ENCODE data around the gene NHSL2. TPM values are rescaled to one million over a fixed set of nuclear protein-coding genes. Genes with fewer than 3 reads are reported as not detected.
"Not testable (repeated sequence)": the region's sequence is repeated elsewhere in the genome, so short reads cannot be mapped to it uniquely, and the experiment has no call there.

The NHSL2 gene
- total RNA-seq, 1 donor from 2014 or later = 4.7 TPM

DNA sequence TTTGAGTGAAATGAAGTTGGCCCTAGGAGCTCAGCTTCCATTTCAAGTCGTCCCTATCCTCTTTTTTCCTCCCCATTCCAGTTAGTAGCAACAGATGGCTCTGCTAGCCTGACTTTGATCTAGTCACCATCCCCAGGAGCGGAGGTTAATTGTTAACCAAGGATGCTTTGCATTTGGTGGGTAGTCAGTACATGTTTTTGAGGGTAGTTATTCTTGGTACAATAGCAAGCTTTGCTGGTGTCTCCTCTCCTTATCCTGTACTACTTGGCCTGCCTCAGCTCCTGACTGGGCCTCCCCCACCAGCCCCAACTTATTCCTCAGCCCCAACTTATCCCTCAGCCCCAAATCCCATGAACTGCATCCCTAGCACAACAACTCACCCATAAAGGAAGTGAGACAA lies 235.9 kb downstream of the NHSL2 start:
- Histone ChIP-seq H3K4me1 (ENCODE audit: control insufficient read depth in 3 of 3, insufficient read depth in 3 of 3, low read length in 3 of 3) (no peaks in the 10 kb centered on the region), H3K36me3 (ENCODE audit: control insufficient read depth in 3 of 3, insufficient read depth in 3 of 3, low read length in 3 of 3) (peaks cover 0 to 4% (median 0%) of the 10 kb centered on the region in 3 donors), H3K27ac (ENCODE audit: low read depth, low read length) (no peak overlapping the region), H3K9me3 (ENCODE audit: control insufficient read depth in 3 of 3, low read length in 3 of 3) (no peaks in the 10 kb centered on the region), H3K4me3 (ENCODE audit: low read length in 3 of 3) (no peak overlapping the region), H3K27me3 (ENCODE audit: control insufficient read depth in 3 of 3, insufficient read depth in 3 of 3, low read length in 3 of 3) (no peaks in the 10 kb centered on the region), H3K9ac (ENCODE audit: low read depth in 1 of 3, low read length in 3 of 3) (no peak overlapping the region)

DNA sequence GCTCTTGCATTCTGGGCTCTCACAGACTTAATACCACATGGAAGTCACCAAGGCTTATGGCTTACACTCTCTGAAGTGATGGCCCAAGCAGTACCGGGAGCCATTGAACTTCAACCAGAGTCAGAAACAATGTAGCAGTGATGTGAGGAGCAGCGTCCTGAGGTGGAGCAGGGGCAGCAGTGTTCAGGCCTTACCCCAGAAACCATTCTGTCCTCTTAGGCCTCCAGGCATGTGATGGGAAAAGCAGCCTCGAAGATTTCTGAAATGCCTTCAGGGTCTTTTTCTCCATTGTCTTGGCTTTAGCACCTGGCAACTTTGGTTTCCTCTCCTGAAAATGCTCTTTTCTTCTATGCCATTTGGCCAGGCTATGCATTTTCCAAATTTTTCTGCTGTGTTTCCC lies 248.1 kb downstream of the NHSL2 start:
- Histone ChIP-seq H3K9me3 (ENCODE audit: control insufficient read depth in 3 of 3, low read length in 3 of 3) (no peaks in the 10 kb centered on the region), H3K4me1 (ENCODE audit: control insufficient read depth in 3 of 3, insufficient read depth in 3 of 3, low read length in 3 of 3) (no peaks in the 10 kb centered on the region), H3K36me3 (ENCODE audit: control insufficient read depth in 3 of 3, insufficient read depth in 3 of 3, low read length in 3 of 3) (no peaks in the 10 kb centered on the region), H3K9ac (ENCODE audit: low read depth in 1 of 3, low read length in 3 of 3) (no peak overlapping the region), H3K4me3 (ENCODE audit: low read length in 3 of 3) (no peak overlapping the region), H3K27ac (ENCODE audit: low read depth, low read length) (no peak overlapping the region), H3K27me3 (ENCODE audit: control insufficient read depth in 3 of 3, insufficient read depth in 3 of 3, low read length in 3 of 3) (peaks cover 0 to 4% (median 0%) of the 10 kb centered on the region in 3 donors)

DNA sequence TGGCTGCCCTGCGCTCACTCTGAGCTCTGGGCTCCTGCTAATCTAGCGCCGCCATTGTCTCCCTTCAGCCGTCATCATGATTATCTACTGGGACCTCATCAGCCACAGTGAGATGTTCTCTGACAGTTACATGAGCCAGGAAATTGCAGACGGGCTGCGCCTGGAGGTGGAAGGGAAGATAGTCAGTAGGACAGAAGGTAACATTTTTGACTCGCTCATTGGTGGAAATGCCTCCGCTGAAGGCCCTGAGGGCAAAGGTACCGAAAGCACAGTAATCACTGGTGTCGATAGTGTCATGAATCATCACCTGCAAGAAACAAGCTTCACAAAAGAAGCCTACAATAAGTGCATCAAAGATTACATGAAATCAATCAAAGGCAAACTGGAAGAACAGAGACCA lies 249.1 kb downstream of the NHSL2 start:
- Histone ChIP-seq H3K27me3 (ENCODE audit: control insufficient read depth in 3 of 3, insufficient read depth in 3 of 3, low read length in 3 of 3) (peaks cover 0 to 4% (median 0%) of the 10 kb centered on the region in 3 donors), H3K9me3 (ENCODE audit: control insufficient read depth in 3 of 3, low read length in 3 of 3) (no peaks in the 10 kb centered on the region)

DNA sequence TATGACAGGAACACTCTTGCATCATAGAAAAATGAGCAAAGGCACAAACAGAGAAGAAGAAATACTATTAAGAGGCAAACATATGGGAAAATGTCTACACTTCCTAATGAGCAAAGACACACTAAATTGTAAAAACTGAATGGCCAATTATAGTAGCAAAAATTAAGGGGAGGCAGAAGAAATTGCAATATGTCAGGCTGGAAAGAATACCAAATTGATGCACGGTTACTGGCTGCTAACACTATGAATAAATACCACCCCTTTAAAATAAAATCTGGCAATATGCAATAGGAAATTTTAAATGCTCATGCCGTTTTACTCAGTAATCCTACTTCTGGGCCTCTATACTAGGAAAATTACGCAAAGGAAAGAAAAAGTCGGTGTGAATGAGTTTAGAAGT lies 254.9 kb downstream of the NHSL2 start:
- Histone ChIP-seq H3K9ac (ENCODE audit: low read depth in 1 of 3, low read length in 3 of 3) (no peak overlapping the region), H3K36me3 (ENCODE audit: control insufficient read depth in 3 of 3, insufficient read depth in 3 of 3, low read length in 3 of 3) (no peaks in the 10 kb centered on the region), H3K27ac (ENCODE audit: low read depth, low read length) (no peak overlapping the region), H3K4me3 (ENCODE audit: low read length in 3 of 3) (no peak overlapping the region), H3K4me1 (ENCODE audit: control insufficient read depth in 3 of 3, insufficient read depth in 3 of 3, low read length in 3 of 3) (no peaks in the 10 kb centered on the region), H3K9me3 (ENCODE audit: control insufficient read depth in 3 of 3, low read length in 3 of 3) (no peaks in the 10 kb centered on the region), H3K27me3 (ENCODE audit: control insufficient read depth in 3 of 3, insufficient read depth in 3 of 3, low read length in 3 of 3) (no peaks in the 10 kb centered on the region)

More for the DNA sequence above, 249.1 kb downstream of the NHSL2 start:
- Histone ChIP-seq H3K9ac (ENCODE audit: low read depth in 1 of 3, low read length in 3 of 3) (no peak overlapping the region), H3K4me3 (ENCODE audit: low read length in 3 of 3) (no peak overlapping the region), H3K36me3 (ENCODE audit: control insufficient read depth in 3 of 3, insufficient read depth in 3 of 3, low read length in 3 of 3) (no peaks in the 10 kb centered on the region), H3K27ac (ENCODE audit: low read depth, low read length) (no peak overlapping the region), H3K4me1 (ENCODE audit: control insufficient read depth in 3 of 3, insufficient read depth in 3 of 3, low read length in 3 of 3) (no peaks in the 10 kb centered on the region)

DNA sequence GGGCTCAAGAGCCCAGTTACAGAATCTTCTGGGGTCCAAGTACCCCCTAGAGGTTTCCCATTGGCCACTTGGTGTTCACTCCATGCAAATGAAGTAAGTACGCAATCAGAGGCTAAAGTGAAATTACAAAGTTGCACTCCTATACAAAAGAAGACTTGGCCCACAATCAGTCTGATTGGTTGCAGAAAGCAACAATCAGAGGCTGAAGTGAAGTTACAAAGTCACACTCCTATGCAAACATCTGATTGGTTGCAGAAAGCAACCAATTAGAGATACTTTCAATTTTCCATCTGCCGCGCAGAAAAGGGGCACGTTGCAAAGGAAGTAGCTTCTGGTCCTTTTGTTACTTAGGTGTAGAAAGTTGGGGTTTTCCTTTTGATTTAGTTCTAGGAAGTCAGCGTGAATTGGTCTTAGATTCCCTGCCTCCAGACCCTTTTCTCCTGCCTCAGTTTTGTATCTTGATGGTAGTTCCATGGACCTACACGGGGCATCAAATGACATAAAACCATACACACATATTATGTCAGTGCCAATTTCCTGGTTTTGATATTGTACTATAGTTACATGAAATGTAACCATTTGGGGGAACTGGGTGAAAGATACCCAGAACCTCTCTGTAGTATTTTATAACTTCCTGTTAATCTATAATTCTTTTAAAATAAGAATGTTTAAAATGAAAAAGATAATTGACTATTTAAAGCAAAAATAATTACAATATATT lies 258.5 kb downstream of the NHSL2 start:
- Histone ChIP-seq H3K27ac (ENCODE audit: low read depth, low read length) (no peak overlapping the region), H3K27me3 (ENCODE audit: control insufficient read depth in 3 of 3, insufficient read depth in 3 of 3, low read length in 3 of 3) (no peaks in the 10 kb centered on the region), H3K4me1 (ENCODE audit: control insufficient read depth in 3 of 3, insufficient read depth in 3 of 3, low read length in 3 of 3) (no peaks in the 10 kb centered on the region), H3K9ac (ENCODE audit: low read depth in 1 of 3, low read length in 3 of 3) (no peak overlapping the region), H3K9me3 (ENCODE audit: control insufficient read depth in 3 of 3, low read length in 3 of 3) (no peaks in the 10 kb centered on the region), H3K36me3 (ENCODE audit: control insufficient read depth in 3 of 3, insufficient read depth in 3 of 3, low read length in 3 of 3) (no peaks in the 10 kb centered on the region), H3K4me3 (ENCODE audit: low read length in 3 of 3) (peak overlapping the region in 1 of 3 donors; percentile 30)

DNA sequence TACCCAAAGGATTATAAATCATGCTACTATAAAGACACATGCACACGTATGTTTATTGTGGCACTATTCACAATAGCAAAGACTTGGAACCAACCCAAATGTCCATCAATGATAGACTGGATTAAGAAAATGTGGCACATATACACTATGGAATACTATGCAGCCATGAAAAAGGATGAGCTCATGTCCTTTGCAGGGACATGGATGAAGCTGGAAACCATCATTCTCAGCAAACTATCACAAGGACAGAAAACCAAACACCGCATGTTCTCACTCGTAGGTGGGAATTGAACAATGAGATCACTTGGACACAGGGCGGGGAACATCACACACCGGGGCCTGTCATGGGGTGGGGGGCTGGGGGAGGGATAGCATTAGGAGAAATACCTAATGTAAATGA lies 265.6 kb downstream of the NHSL2 start:
- H3K9me3 ChIP-seq (ENCODE audit: control insufficient read depth in 3 of 3, low read length in 3 of 3); H3K27me3 ChIP-seq (ENCODE audit: control insufficient read depth in 3 of 3, insufficient read depth in 3 of 3, low read length in 3 of 3); H3K36me3 ChIP-seq (ENCODE audit: control insufficient read depth in 3 of 3, insufficient read depth in 3 of 3, low read length in 3 of 3); H3K4me1 ChIP-seq (ENCODE audit: control insufficient read depth in 3 of 3, insufficient read depth in 3 of 3, low read length in 3 of 3); H3K27ac ChIP-seq (ENCODE audit: low read depth, low read length); H3K9ac ChIP-seq (ENCODE audit: low read depth in 1 of 3, low read length in 3 of 3); H3K4me3 ChIP-seq (ENCODE audit: low read length in 3 of 3): not testable (repeated sequence)

DNA sequence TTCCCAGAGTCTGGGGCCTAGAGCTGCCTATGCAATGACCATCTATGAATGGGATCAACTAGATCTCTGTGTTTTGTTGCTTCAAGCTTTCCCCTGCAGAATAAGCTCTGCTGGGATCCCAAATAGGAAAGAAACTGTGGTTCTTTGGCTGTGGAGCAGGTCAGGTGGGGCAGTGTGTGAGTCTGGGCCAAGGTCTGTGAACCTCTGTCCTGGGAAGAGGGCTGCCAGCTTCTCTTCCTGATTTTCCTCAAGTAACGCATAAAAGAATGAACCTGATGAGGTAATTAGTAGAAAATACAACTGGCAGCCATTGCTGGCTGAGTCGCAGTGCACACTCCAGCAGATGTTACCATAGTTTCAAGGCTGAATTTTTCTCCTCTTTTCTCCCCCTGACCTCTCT lies 266.3 kb downstream of the NHSL2 start:
- Histone ChIP-seq H3K27ac (ENCODE audit: low read depth, low read length) (no peak overlapping the region), H3K4me3 (ENCODE audit: low read length in 3 of 3) (no peak overlapping the region), H3K4me1 (ENCODE audit: control insufficient read depth in 3 of 3, insufficient read depth in 3 of 3, low read length in 3 of 3) (peaks cover 0 to 5% (median 4%) of the 10 kb centered on the region in 3 donors), H3K9ac (ENCODE audit: low read depth in 1 of 3, low read length in 3 of 3) (no peak overlapping the region), H3K9me3 (ENCODE audit: control insufficient read depth in 3 of 3, low read length in 3 of 3) (no peaks in the 10 kb centered on the region), H3K36me3 (ENCODE audit: control insufficient read depth in 3 of 3, insufficient read depth in 3 of 3, low read length in 3 of 3) (no peaks in the 10 kb centered on the region), H3K27me3 (ENCODE audit: control insufficient read depth in 3 of 3, insufficient read depth in 3 of 3, low read length in 3 of 3) (no peaks in the 10 kb centered on the region)

DNA sequence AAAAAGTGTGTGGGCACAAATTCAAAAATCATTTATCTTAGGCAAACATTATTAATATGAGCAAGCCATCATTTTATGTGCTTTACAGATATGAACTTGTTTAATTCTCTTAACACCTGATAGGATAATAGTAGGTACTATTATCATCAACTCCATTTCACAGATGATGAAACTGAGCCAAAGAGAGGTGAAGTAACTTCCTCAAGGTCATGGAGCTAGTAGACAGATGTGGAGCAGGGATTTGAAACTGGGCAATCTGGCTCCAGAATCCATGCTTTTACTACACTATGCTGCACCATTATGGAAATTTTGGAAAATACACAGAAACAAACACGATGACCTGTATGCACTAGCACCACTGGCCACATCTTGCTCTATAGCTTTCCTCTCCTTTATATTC lies 269.9 kb downstream of the NHSL2 start:
- peak overlapping the region; percentile 77 to 94 (median 90) for H3K4me3 ChIP-seq (ENCODE audit: low read length in 3 of 3)
- H3K4me1 ChIP-seq (ENCODE audit: control insufficient read depth in 3 of 3, insufficient read depth in 3 of 3, low read length in 3 of 3) = peaks cover 9 to 16% (median 14%) of the 10 kb centered on the region in 3 donors
- H3K9ac ChIP-seq (ENCODE audit: low read depth in 1 of 3, low read length in 3 of 3) = peak overlapping the region in 2 of 3 donors; percentile 76 to 80
- H3K36me3 ChIP-seq (ENCODE audit: control insufficient read depth in 3 of 3, insufficient read depth in 3 of 3, low read length in 3 of 3) = no peaks in the 10 kb centered on the region
- no peaks in the 10 kb centered on the region for H3K27me3 ChIP-seq (ENCODE audit: control insufficient read depth in 3 of 3, insufficient read depth in 3 of 3, low read length in 3 of 3)
- peak overlapping the region; percentile 42 for H3K27ac ChIP-seq (ENCODE audit: low read depth, low read length)
- no peaks in the 10 kb centered on the region for H3K9me3 ChIP-seq (ENCODE audit: control insufficient read depth in 3 of 3, low read length in 3 of 3)

DNA sequence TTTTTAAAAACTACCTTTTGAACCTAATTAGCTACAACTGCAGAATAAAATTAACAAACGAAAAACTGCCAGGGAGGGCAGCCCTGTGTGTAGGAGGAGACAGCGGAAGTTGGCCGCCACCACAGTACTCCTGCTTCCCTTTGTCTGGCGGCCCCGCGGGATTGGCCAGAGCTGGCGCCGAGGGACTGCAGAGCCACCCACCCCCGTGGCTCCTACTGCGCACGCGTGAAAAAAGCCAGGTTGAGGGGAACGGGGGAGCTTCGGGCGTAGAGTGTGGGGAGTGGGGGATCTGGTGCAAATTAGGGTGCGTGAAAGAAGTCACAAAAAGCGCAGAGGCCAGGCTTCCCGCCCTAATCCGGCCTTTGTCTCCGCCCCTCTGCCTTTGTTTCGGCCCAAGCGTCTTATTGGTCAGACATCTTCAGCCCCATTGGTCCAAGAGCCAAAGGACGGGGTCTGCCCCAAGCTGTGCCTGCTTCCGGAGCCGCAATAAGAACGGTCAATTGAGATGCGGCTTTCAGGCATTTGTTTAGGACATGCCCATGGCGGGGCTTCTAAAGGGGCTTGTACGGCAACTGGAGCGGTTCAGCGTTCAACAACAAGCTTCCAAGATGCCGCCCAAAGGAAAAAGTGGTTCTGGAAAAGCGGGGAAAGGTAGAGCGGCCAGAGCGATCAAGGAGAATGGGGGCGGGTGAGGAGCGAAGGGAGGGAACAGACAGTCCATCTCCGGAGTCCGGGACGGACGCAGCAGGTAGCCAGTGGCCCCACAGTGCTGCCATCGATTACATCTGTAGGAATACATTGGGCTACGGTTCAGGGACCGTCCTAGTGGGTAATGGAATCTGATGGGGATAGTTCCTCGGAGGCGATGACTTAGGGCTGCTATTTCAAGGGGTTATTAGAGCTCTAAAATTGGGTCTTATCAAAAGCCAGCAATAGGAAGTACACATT lies 270.8 kb downstream of the NHSL2 start, which contains the start of gene PIN4:
Gene PIN4, plus strand, starts transcription at position 580 of the 948 bp plus-strand sequence. Its CDS starts 29 bp downstream, at position 609.
- peak within 1 kb of the TSS; percentile 77 to 94 (median 90) for H3K4me3 ChIP-seq (ENCODE audit: low read length in 3 of 3)
- H3K27me3 ChIP-seq (ENCODE audit: control insufficient read depth in 3 of 3, insufficient read depth in 3 of 3, low read length in 3 of 3) = no peaks in the 10 kb centered on the region
- H3K9ac ChIP-seq (ENCODE audit: low read depth in 1 of 3, low read length in 3 of 3) = peak within 1 kb of the TSS; percentile 69 to 89 (median 85)
- H3K9me3 ChIP-seq (ENCODE audit: control insufficient read depth in 3 of 3, low read length in 3 of 3) = no peaks in the 10 kb centered on the region
- H3K27ac ChIP-seq (ENCODE audit: low read depth, low read length) = peak within 1 kb of the TSS; percentile 42
- peaks cover 9 to 16% (median 14%) of the 10 kb centered on the region in 3 donors for H3K4me1 ChIP-seq (ENCODE audit: control insufficient read depth in 3 of 3, insufficient read depth in 3 of 3, low read length in 3 of 3)
- H3K36me3 ChIP-seq (ENCODE audit: control insufficient read depth in 3 of 3, insufficient read depth in 3 of 3, low read length in 3 of 3) = no peaks in the 10 kb centered on the region

DNA sequence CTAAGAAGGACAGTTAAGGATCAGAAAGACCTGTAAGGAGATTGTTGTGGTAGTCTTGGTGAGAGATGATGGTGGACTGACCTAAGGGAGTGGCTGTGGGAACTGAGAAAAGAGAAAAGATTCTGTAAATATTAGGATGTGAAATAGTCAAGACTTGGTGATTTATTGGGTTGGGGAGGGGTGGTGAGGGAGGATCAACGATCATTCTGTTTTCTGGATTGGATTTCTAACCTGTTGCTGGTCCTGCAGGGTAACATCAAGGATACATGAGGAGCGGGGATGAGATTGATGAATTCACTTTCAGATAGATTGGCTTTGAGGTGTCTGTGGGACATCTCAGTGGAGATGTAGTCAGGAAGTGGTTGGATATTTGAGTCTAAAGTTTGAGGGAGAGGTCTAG lies 272.3 kb downstream of the NHSL2 start:
- H3K27ac ChIP-seq (ENCODE audit: low read depth, low read length) = no peak overlapping the region
- no peaks in the 10 kb centered on the region for H3K9me3 ChIP-seq (ENCODE audit: control insufficient read depth in 3 of 3, low read length in 3 of 3)
- H3K27me3 ChIP-seq (ENCODE audit: control insufficient read depth in 3 of 3, insufficient read depth in 3 of 3, low read length in 3 of 3) = no peaks in the 10 kb centered on the region
- peaks cover 0 to 7% (median 3%) of the 10 kb centered on the region in 3 donors for H3K36me3 ChIP-seq (ENCODE audit: control insufficient read depth in 3 of 3, insufficient read depth in 3 of 3, low read length in 3 of 3)
- peak overlapping the region in 1 of 3 donors; percentile 33 for H3K9ac ChIP-seq (ENCODE audit: low read depth in 1 of 3, low read length in 3 of 3)
- peak overlapping the region; percentile 59 to 90 (median 77) for H3K4me3 ChIP-seq (ENCODE audit: low read length in 3 of 3)
- peaks cover 9 to 16% (median 14%) of the 10 kb centered on the region in 3 donors for H3K4me1 ChIP-seq (ENCODE audit: control insufficient read depth in 3 of 3, insufficient read depth in 3 of 3, low read length in 3 of 3)
